HepG2 (cell line): ENCODE results near the gene CXXC5. TPM values are rescaled to one million over a fixed set of nuclear protein-coding genes. Genes with fewer than 3 reads are reported as not detected.

ENCODE experiments used
- AKAP8 ChIP-seq: sonication (generic); formaldehyde crosslinking; IDR thresholded peaks from 2 replicates; pipeline ENCODE4 v1.5.1; 2020; ENCODE audit warnings: mild to moderate bottlenecking, missing genetic modification reagents
- GABPB1 ChIP-seq: IDR thresholded peaks from 2 replicates; pipeline ENCODE4 v1.6.1; 2016; ENCODE audit warnings: mild to moderate bottlenecking, missing genetic modification reagents, moderate library complexity, missing compliant biosample characterization
- HNRNPL ChIP-seq: fragments of 200-400 bp; formaldehyde crosslinking; IDR thresholded peaks from 2 replicates; pipeline ENCODE4 v1.6.1; 2017; ENCODE audit warnings: mild to moderate bottlenecking, low read depth, low read length
- PCBP2 ChIP-seq: fragments of 200-400 bp; formaldehyde crosslinking; optimal IDR thresholded peaks from 2 replicates; pipeline ENCODE3; 2018; ENCODE audit warnings: low read length, low read depth; ENCODE audit not compliant: poor library complexity, severe bottlenecking
- RAD21 ChIP-seq: fragments of 450-650 bp; formaldehyde crosslinking; IDR thresholded peaks from 2 replicates; pipeline ENCODE4 v1.5.0; 2020; ENCODE audit warnings: mild to moderate bottlenecking
- SOX6 ChIP-seq, 2 experiments: fragments of 450-650 bp in 1 of 2; sonication (generic) in 1 of 2; formaldehyde crosslinking in 1 of 2; IDR thresholded peaks; 2 replicates each; pipeline versions ENCODE4 v1.4.0 to v1.6.1; 2017 to 2020; ENCODE audit warnings: antibody characterized with exemption in 1 of 2, mild to moderate bottlenecking in 1 of 2, missing genetic modification reagents in 1 of 2
- TMF1 ChIP-seq: sonication (generic); formaldehyde crosslinking; IDR thresholded peaks from 2 replicates; pipeline ENCODE4 v1.8.1; 2022; ENCODE audit warnings: low read depth, missing genetic modification reagents
- U2AF1 ChIP-seq: fragments of 200-400 bp; formaldehyde crosslinking; optimal IDR thresholded peaks from 2 replicates; pipeline ENCODE3; 2017; ENCODE audit warnings: mild to moderate bottlenecking, low read depth, low read length
- ZBTB38 ChIP-seq: sonication (generic); formaldehyde crosslinking; IDR thresholded peaks from 2 replicates; pipeline ENCODE4 v1.5.1; 2020; ENCODE audit warnings: mild to moderate bottlenecking, missing genetic modification reagents
- ZBTB7A ChIP-seq: sonication (generic); formaldehyde crosslinking; IDR thresholded peaks from 2 replicates; pipeline ENCODE4 v1.8.0; 2022; ENCODE audit warnings: mild to moderate bottlenecking, missing genetic modification reagents
- ZNF24 ChIP-seq: fragments of 450-650 bp; IDR thresholded peaks from 2 replicates; pipeline ENCODE4 v1.6.1; 2017; ENCODE audit warnings: antibody characterized with exemption, mild to moderate bottlenecking
- ZNF317 ChIP-seq: sonication (generic); formaldehyde crosslinking; IDR thresholded peaks from 2 replicates; pipeline ENCODE4 v1.5.0; 2020; ENCODE audit warnings: mild to moderate bottlenecking, missing genetic modification reagents
- ZNF382 ChIP-seq: sonication (generic); formaldehyde crosslinking; IDR thresholded peaks from 2 replicates; pipeline ENCODE4 v1.5.0; 2020; ENCODE audit warnings: missing genetic modification reagents, mild to moderate bottlenecking, borderline replicate concordance
- ZNF530 ChIP-seq: sonication (generic); formaldehyde crosslinking; IDR thresholded peaks from 2 replicates; pipeline ENCODE4 v1.5.0; 2020; ENCODE audit warnings: low read depth, mild to moderate bottlenecking, missing genetic modification reagents
- ZNF572 ChIP-seq: sonication (generic); formaldehyde crosslinking; IDR thresholded peaks from 2 replicates; pipeline ENCODE4 v1.5.1; 2020; ENCODE audit warnings: mild to moderate bottlenecking, missing genetic modification reagents
- ZNF629 ChIP-seq: sonication (generic); formaldehyde crosslinking; conservative IDR thresholded peaks from 2 replicates; pipeline ENCODE4 v1.5.0; 2020; ENCODE audit warnings: missing genetic modification reagents
- ZNF7 ChIP-seq: IDR thresholded peaks from 2 replicates; pipeline ENCODE4 v1.6.1; 2016; ENCODE audit warnings: missing biosample characterization, missing genetic modification reagents
- ZNF776 ChIP-seq: sonication (generic); formaldehyde crosslinking; IDR thresholded peaks from 2 replicates; pipeline ENCODE4 v1.4.0; 2020; ENCODE audit warnings: mild to moderate bottlenecking, missing genetic modification reagents
- polyA plus RNA-seq, 8 experiments: library from polyadenylated mRNA; depleted of rRNA in 3 of 8; stranded (reverse) in 7 of 8; unstranded in 1 of 8; fragments of >200 nt; fragmentation: Illumina TruSeq in 4 of 8; extraction: Trizol in 4 of 8; gene quantifications; 2 replicates each; pipeline versions ENCODE4 v1.2.1 to v1.2.3, GENCODE V29; 2011 to 2016; ENCODE audit warnings: low read depth in 4 of 8, missing spikeins in 1 of 8, mixed read lengths in 1 of 8; ENCODE audit not compliant: insufficient read depth in 1 of 8
- total RNA-seq, 5 experiments: library from RNA; depleted of rRNA; stranded (reverse); fragments of >200 nt; fragmentation: Illumina TruSeq; extraction: Trizol; gene quantifications; 2 replicates each; pipeline ENCODE4 v1.2.3, GENCODE V29; 2016; ENCODE audit warnings: low read depth in 1 of 5
- TF ChIP-seq, protein P1 (sequence below): IDR thresholded peaks from 2 replicates; pipeline ENCODE4 v1.6.1; 2018; ENCODE audit warnings: missing genetic modification reagents, mild to moderate bottlenecking, missing compliant biosample characterization
- TF ChIP-seq, protein P2 (sequence below): sonication (generic); formaldehyde crosslinking; IDR thresholded peaks from 2 replicates; pipeline ENCODE4 v1.4.0; 2020; ENCODE audit warnings: missing genetic modification reagents
- TF ChIP-seq, protein P3 (sequence below): sonication (generic); formaldehyde crosslinking; IDR thresholded peaks from 2 replicates; pipeline ENCODE4 v1.9.0; 2022; ENCODE audit warnings: low read depth, missing genetic modification reagents
- TF ChIP-seq, protein P4 (sequence below): sonication (generic); formaldehyde crosslinking; IDR thresholded peaks from 2 replicates; pipeline ENCODE4 v1.4.0; 2020; ENCODE audit warnings: missing genetic modification reagents

Gene CXXC5
- total and polyA plus RNA-seq, 2 of the 13 experiments (the other 11 are each of a cell fraction or from before 2014, with no cell fraction given), result 32.3 to 33.0 TPM

DNA sequence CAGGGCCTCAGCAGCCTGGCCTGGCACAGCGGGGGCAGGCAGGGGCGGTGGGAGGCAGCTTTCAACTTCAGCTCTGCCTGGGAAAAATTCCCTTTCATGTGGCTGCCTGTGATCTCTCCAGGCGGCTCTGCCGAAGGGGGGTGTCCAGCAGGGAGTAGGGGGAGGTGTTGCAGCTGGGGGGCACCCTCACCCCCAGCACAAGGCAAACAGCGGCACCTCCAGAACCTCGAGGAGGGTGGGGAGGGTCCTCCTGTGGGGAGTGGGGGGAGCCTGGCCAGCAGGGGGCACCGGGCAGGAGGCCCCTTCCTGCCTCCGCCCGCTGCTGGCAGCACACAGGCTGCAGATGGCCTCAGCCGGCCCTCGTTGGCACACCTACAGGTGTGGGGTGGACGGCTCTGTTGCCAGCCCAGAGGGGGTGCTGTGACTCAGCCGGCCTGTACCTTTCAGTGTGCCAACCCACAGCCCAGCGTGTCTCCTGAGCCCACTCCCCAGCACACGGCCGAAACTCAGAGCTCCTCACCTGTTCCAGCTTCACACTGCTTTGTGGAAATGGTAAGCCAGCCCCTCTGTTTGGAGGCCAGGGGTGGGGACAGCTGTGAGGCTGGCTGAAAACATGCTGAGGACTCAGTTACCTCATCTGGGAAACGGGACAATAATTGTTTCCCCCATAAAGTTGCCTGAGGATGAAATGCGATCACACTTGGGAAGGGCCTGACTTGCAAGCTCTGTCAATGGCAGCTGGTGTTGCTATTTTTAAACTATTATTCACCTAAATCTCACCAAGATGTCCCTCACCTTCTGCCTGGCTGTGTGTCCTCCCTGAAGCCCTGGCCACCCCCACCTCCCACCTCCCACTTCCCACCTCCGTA, 37.0 kb downstream of the CXXC5 start (continued):
- peak; percentile 52; the same call in 1 of the 2 replicates for TF ChIP-seq ZBTB38 (CRISPR knock-in tag)
- TF ChIP-seq ZNF7 (CRISPR knock-in tag), result no peak
- TF ChIP-seq ZNF24, result no peak
- peak; percentile 51; the same call in 1 of the 2 replicates for TF ChIP-seq RAD21 (CRISPR knock-in tag)
- peak; percentile 94 for TF ChIP-seq HNRNPL
- no peak for TF ChIP-seq ZNF572 (CRISPR knock-in tag)
- no peak for TF ChIP-seq TMF1 (CRISPR knock-in tag)
- no peak for TF ChIP-seq SOX6 (IDR thresholded peaks at IDR 0.05)
- TF ChIP-seq SOX6 (CRISPR knock-in tag; IDR thresholded peaks at IDR 0.05), result no peak
- no peak for TF ChIP-seq ZNF382 (CRISPR knock-in tag)
- TF ChIP-seq, protein P1, sequence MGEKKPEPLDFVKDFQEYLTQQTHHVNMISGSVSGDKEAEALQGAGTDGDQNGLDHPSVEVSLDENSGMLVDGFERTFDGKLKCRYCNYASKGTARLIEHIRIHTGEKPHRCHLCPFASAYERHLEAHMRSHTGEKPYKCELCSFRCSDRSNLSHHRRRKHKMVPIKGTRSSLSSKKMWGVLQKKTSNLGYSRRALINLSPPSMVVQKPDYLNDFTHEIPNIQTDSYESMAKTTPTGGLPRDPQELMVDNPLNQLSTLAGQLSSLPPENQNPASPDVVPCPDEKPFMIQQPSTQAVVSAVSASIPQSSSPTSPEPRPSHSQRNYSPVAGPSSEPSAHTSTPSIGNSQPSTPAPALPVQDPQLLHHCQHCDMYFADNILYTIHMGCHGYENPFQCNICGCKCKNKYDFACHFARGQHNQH, result no peak
- TF ChIP-seq GABPB1 (CRISPR knock-in tag), result peak; percentile 13; the same call in 1 of the 2 replicates
- TF ChIP-seq, protein P2, sequence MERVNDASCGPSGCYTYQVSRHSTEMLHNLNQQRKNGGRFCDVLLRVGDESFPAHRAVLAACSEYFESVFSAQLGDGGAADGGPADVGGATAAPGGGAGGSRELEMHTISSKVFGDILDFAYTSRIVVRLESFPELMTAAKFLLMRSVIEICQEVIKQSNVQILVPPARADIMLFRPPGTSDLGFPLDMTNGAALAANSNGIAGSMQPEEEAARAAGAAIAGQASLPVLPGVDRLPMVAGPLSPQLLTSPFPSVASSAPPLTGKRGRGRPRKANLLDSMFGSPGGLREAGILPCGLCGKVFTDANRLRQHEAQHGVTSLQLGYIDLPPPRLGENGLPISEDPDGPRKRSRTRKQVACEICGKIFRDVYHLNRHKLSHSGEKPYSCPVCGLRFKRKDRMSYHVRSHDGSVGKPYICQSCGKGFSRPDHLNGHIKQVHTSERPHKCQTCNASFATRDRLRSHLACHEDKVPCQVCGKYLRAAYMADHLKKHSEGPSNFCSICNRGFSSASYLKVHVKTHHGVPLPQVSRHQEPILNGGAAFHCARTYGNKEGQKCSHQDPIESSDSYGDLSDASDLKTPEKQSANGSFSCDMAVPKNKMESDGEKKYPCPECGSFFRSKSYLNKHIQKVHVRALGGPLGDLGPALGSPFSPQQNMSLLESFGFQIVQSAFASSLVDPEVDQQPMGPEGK (CRISPR knock-in tag), result peak; percentile 54
- TF ChIP-seq ZNF776, result no peak
- peak; percentile 38; the same call in 1 of the 2 replicates for TF ChIP-seq ZBTB7A (CRISPR knock-in tag)
- no peak for TF ChIP-seq PCBP2
- TF ChIP-seq AKAP8 (CRISPR knock-in tag), result 0 out of 2 replicates have a peak, but pooled peaks have one; percentile 27
- no peak for TF ChIP-seq ZNF530 (CRISPR knock-in tag)
- no peak for TF ChIP-seq ZNF317
- TF ChIP-seq U2AF1, result peak; percentile 38
- TF ChIP-seq, protein P3, sequence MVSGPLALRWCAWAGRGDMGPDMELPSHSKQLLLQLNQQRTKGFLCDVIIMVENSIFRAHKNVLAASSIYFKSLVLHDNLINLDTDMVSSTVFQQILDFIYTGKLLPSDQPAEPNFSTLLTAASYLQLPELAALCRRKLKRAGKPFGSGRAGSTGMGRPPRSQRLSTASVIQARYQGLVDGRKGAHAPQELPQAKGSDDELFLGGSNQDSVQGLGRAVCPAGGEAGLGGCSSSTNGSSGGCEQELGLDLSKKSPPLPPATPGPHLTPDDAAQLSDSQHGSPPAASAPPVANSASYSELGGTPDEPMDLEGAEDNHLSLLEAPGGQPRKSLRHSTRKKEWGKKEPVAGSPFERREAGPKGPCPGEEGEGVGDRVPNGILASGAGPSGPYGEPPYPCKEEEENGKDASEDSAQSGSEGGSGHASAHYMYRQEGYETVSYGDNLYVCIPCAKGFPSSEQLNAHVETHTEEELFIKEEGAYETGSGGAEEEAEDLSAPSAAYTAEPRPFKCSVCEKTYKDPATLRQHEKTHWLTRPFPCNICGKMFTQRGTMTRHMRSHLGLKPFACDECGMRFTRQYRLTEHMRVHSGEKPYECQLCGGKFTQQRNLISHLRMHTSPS (CRISPR knock-in tag), result 0 out of 2 replicates have a peak, but pooled peaks have one; percentile 16
- TF ChIP-seq, protein P4, sequence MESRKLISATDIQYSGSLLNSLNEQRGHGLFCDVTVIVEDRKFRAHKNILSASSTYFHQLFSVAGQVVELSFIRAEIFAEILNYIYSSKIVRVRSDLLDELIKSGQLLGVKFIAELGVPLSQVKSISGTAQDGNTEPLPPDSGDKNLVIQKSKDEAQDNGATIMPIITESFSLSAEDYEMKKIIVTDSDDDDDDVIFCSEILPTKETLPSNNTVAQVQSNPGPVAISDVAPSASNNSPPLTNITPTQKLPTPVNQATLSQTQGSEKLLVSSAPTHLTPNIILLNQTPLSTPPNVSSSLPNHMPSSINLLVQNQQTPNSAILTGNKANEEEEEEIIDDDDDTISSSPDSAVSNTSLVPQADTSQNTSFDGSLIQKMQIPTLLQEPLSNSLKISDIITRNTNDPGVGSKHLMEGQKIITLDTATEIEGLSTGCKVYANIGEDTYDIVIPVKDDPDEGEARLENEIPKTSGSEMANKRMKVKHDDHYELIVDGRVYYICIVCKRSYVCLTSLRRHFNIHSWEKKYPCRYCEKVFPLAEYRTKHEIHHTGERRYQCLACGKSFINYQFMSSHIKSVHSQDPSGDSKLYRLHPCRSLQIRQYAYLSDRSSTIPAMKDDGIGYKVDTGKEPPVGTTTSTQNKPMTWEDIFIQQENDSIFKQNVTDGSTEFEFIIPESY (CRISPR knock-in tag), result peak; percentile 28; the same call in 1 of the 2 replicates
- peak; percentile 90 for TF ChIP-seq ZNF629 (CRISPR knock-in tag)
